ENCODE data around the gene OR9Q1.

DNA sequence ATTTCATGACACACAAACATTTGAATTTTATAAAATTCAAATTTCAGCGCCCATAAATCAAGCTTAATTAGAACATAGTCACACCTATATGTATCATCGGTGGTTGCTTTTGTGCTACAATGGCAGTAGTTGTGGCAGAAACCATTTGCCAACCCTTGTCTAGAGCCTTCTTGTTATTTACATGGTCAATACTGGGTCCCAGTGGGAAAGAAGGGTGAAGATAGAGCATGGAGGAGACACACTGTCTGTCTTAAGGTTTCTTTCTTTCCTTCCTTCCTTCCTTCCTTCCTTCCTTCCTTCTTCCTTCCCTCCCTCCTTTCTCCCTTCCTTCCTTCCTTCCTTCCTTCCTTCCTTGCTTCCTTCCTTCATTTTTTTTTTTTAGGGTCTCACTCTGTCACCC, 10.8 kb downstream of the OR9Q1 start:
- TF ChIP-seq GATA3 (IDR thresholded peaks at IDR 0.05; ENCODE audit: low read depth, low read length), result no peak
- TF ChIP-seq GATA2 (IDR thresholded peaks at IDR 0.05; ENCODE audit: low read depth, low read length), result no peak
